ENCODE results near the gene DISC1. TPM values are rescaled to one million over a fixed set of nuclear protein-coding genes. Genes with fewer than 3 reads are reported as not detected.

Gene DISC1
- polyA plus RNA-seq, 1 donor from 2014 or later: 0.84 TPM

- Histone ChIP-seq H2AFZ (ENCODE audit: low read depth, low read length) (no peak overlapping the region), H3F3A (ENCODE audit: insufficient read depth, low read length, poor library complexity, severe bottlenecking) (no peaks in the 10 kb centered on the region), H3K9me2 (ENCODE audit: insufficient read depth, low read length) (no peaks in the 10 kb centered on the region), H3K9me3 (ENCODE audit: low read length) (no peaks in the 10 kb centered on the region), H3K36me3 (ENCODE audit: insufficient read depth, low read length) (no peaks in the 10 kb centered on the region), H3K4me3 (ENCODE audit: low read length) (no peak overlapping the region), H3K27ac (ENCODE audit: low read length) (no peak overlapping the region), H3K27me3 (ENCODE audit: insufficient read depth, low read depth, low read length) (no peaks in the 10 kb centered on the region), H4K20me1 (ENCODE audit: insufficient read depth) (no peaks in the 10 kb centered on the region), H3K9ac (ENCODE audit: low read length) (no peak overlapping the region), H3K79me2 (replicated peaks; ENCODE audit: insufficient read depth, low read length) (no peaks in the 10 kb centered on the region), H3K4me2 (ENCODE audit: low read length) (no peak overlapping the region)
- TF ChIP-seq, protein P1, sequence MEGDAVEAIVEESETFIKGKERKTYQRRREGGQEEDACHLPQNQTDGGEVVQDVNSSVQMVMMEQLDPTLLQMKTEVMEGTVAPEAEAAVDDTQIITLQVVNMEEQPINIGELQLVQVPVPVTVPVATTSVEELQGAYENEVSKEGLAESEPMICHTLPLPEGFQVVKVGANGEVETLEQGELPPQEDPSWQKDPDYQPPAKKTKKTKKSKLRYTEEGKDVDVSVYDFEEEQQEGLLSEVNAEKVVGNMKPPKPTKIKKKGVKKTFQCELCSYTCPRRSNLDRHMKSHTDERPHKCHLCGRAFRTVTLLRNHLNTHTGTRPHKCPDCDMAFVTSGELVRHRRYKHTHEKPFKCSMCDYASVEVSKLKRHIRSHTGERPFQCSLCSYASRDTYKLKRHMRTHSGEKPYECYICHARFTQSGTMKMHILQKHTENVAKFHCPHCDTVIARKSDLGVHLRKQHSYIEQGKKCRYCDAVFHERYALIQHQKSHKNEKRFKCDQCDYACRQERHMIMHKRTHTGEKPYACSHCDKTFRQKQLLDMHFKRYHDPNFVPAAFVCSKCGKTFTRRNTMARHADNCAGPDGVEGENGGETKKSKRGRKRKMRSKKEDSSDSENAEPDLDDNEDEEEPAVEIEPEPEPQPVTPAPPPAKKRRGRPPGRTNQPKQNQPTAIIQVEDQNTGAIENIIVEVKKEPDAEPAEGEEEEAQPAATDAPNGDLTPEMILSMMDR (IDR thresholded peaks at IDR 0.05; ENCODE audit: poor library complexity, severe bottlenecking): no peak
- TF ChIP-seq POLR2AphosphoS5 (IDR thresholded peaks at IDR 0.05) (no peak), SMC3 (conservative IDR thresholded peaks at IDR 0.05; ENCODE audit: poor library complexity) (no peak), TAF1 (IDR thresholded peaks at IDR 0.05; ENCODE audit: low read depth) (no peak), MXI1 (conservative IDR thresholded peaks at IDR 0.05; ENCODE audit: poor library complexity, severe bottlenecking) (no peak)
Measured at GRCh38 chr1:231865331-231865730, 238.7 kb downstream of the DISC1 start.

- Histone ChIP-seq H3K9me3 (ENCODE audit: low read length) (no peaks in the 10 kb centered on the region), H3K27ac (ENCODE audit: low read length) (no peak overlapping the region), H4K20me1 (ENCODE audit: insufficient read depth) (no peaks in the 10 kb centered on the region), H3K36me3 (ENCODE audit: insufficient read depth, low read length) (no peaks in the 10 kb centered on the region), H3K4me2 (ENCODE audit: low read length) (no peak overlapping the region), H3K79me2 (replicated peaks; ENCODE audit: insufficient read depth, low read length) (no peaks in the 10 kb centered on the region), H3K4me3 (ENCODE audit: low read length) (no peak overlapping the region), H2AFZ (ENCODE audit: low read depth, low read length) (no peak overlapping the region), H3K27me3 (ENCODE audit: insufficient read depth, low read depth, low read length) (no peaks in the 10 kb centered on the region), H3F3A (ENCODE audit: insufficient read depth, low read length, poor library complexity, severe bottlenecking) (no peaks in the 10 kb centered on the region), H3K9me2 (ENCODE audit: insufficient read depth, low read length) (no peaks in the 10 kb centered on the region), H3K9ac (ENCODE audit: low read length) (no peak overlapping the region)
- TF ChIP-seq SMC3 (conservative IDR thresholded peaks at IDR 0.05; ENCODE audit: poor library complexity): peak; percentile 97
- TF ChIP-seq, protein P1 (IDR thresholded peaks at IDR 0.05; ENCODE audit: poor library complexity, severe bottlenecking): peak; percentile 93
- TF ChIP-seq RAD21 (conservative IDR thresholded peaks at IDR 0.05): peak; percentile 97
- no peak for TF ChIP-seq EZH2 (IDR thresholded peaks at IDR 0.05; ENCODE audit: borderline replicate concordance, insufficient read depth, low read length, poor library complexity, severe bottlenecking)
- TF ChIP-seq REST (IDR thresholded peaks at IDR 0.05; ENCODE audit: borderline replicate concordance): no peak
- TF ChIP-seq POLR2AphosphoS5 (IDR thresholded peaks at IDR 0.05): no peak
Measured at GRCh38 chr1:231866392-231867331, 240.1 kb downstream of the DISC1 start.

Data from neural cell (in vitro differentiated cells).